IPS DF 4.7 (cell line): ENCODE measurements around the gene DENND4C.
"Not testable (repeated sequence)": the region's sequence is repeated elsewhere in the genome, so short reads cannot be mapped to it uniquely, and the experiment has no call there.

Source experiments
- DNase-seq: peaks from one replicate; pipeline ENCODE4 v3.0.0-alpha.2; 2013; ENCODE audit warnings: low spot score; ENCODE audit errors: extremely low read depth

The DENND4C gene

GRCh38 chr9:19265602-19266001 is 35.1 kb downstream of the DENND4C start:
- not testable (repeated sequence) for DNase-seq

- not testable (repeated sequence) for DNase-seq
Observed at GRCh38 chr9:19266778-19267384, 36.4 kb downstream of the DENND4C start.

GRCh38 chr9:19269582-19269981 is 39.1 kb downstream of the DENND4C start:
- no peak for DNase-seq

- no peak for DNase-seq
Observed at GRCh38 chr9:19270421-19270949, 40.0 kb downstream of the DENND4C start.

GRCh38 chr9:19271081-19271480 is 40.6 kb downstream of the DENND4C start:
- DNase-seq, result no peak

DNA sequence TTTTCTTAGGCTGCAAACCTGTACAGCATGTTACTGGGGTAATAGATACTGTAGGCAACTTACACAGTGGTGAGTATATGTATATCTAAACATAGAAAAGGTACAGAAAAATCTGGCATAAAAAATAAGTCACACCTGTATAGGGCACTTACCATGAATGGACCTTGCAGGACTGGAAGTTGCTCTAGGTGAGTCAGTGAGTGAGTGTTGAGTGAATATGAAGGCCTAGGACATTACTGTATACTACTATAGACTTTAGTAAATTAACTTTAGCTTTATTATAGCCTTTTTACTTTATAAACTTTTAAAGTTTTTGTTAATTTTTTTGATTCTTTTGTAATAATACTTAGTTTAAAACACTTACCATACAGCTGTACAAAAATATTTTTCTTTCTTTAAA is 51.3 kb downstream of the DENND4C start:
- DNase-seq, result no peak

- no peak for DNase-seq
Observed at GRCh38 chr9:19283072-19283710, 52.7 kb downstream of the DENND4C start.

DNA sequence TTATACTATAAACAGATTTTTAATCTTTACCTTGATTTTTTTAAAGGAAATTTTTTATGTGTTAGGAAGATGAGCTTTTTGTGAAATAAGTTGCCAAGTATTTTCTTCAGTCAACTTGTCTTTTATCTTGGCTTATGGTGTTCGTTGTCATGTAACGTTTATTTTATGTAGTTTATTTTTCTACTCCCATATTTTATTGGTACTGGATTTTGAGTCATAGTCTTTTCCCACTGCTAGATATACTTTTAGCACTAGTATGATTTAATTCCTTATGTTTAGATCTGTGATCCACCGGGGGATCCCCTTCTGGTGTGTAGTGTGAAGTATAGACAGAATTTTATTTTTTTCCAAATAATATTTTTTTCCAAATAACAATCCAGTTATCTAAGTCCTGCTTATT is 54.2 kb downstream of the DENND4C start:
- DNase-seq, result no peak

DNA sequence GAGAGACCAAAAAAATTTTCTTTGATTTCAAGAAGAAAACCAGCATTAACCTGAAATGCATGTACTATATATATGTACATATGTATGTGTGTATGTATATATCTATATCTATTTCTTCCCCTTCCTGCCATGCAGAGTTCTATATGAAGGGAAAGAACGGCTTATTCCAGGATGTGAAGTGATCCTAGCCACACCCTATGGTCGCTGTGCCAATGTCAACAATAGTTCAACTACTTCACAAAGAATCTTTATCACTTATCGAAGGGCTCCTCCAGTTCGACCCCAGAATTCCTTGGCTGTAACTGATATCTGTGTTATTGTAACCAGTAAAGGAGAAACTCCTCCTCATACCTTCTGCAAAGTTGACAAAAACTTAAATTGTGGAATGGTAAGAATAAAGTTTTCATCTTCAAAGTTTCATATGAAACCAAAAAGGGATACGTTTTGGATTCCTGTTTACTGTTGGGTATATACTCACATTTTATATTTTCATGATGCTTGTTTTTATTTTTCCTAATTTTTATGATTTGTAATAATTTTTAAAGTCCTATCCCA is 56.2 kb downstream of the DENND4C start:
- DNase-seq, result no peak

DNA sequence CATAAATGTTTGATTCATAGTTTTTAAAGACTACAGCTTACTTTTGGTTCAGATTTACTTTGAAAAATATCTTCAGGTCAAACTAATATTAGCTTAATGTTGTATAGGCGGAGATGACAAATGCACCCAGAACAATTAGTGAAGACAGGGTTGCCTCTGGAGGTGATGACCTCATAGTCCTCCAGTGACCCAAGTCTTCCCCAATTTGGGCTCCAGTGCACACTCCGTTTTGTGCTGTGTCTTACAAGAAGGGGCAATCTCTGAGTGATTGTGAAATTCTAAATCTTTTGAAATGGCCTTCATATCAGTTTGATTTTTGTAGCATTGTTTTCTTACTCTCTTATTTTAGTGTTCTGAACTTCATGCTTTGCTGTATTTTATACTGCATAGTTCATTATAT is 57.6 kb downstream of the DENND4C start:
- no peak for DNase-seq

DNA sequence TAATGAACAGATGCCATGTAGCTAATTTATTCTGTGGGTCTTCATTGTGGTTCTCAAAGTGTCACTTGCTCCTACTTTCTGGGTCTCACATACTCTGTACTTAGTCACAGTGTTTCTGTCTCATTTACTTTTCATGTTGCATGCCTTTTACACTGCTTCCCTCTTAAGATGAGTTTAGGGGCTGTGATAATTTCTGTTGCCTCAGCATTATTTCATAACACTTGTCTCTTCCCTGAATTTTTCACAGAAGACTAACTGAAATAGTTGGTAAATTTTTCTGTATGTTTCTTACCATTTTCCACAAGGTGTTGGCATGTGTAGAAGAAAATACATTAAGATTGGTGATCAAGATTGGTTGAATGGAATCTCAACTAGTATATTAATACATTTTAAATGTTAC is 59.6 kb downstream of the DENND4C start:
- no peak for DNase-seq

DNA sequence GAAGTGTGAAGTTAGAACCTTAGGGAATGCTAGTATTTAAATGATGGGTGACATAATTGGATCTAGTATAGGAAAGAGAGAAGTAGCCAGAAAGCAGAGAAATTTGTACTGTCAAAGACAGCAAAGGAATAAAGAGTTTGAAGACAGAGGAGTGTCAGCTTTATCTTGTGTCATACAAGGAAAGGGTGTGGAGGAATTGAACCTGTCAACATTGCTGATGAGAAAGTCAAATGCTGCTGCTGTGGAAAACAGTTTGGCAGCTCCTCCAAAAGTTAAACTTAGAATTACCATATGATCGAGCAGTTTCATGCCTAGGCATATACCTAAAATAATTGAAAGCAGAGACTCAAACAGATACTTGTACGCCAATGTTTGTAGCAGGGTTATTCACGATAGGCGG is 63.7 kb downstream of the DENND4C start:
- no peak for DNase-seq

DNA sequence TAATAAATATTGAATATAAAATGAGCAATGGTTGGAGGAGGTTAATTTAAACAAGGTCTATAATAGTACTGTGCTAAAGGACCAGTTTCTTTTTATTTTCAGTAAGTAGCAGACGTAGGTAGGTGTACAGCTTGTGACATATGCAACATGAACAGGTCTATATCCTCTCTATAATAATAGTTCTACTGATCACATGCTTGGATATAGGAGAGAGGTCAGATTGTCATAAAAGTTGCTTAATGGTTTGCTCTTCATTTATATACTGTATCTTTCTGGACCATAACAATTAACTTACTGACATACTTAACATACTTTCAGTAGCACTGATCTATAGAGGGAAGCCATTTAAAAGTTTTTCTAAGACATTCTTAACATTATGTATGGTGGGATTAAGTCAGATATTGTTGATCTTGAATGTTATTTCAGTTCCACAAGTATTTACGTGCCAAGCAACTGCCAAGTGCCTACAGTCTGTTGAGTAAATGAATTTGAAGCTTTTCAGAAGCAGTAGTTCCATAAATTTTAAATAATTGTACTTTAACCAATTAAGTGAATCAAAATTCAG is 68.0 kb downstream of the DENND4C start:
- no peak for DNase-seq

- DNase-seq, result no peak
Observed at GRCh38 chr9:19303216-19303615, 72.7 kb downstream of the DENND4C start.

- DNase-seq, result no peak
Observed at GRCh38 chr9:19306568-19306967, 76.1 kb downstream of the DENND4C start.

GRCh38 chr9:19310246-19310645 is 79.8 kb downstream of the DENND4C start:
- DNase-seq, result no peak

DNA sequence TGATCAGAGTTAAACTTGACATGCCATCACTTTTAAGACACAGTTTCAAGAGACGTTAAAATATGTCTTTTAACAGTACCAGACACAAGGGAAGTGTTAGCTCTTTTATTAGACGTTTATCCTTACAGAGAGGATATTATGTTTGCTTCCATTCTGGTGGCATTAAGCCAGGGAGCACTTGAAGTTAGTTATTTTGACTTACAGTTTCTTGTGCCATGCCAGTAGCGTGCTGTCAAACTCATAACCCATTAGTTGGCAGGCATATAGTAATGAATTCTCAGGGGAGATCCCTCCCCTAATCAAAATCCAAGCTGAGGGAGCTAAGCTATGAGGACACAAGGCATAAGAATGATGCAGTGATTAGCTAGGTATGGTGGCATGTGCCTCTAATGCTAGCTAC is 83.1 kb downstream of the DENND4C start:
- no peak for DNase-seq

DNA sequence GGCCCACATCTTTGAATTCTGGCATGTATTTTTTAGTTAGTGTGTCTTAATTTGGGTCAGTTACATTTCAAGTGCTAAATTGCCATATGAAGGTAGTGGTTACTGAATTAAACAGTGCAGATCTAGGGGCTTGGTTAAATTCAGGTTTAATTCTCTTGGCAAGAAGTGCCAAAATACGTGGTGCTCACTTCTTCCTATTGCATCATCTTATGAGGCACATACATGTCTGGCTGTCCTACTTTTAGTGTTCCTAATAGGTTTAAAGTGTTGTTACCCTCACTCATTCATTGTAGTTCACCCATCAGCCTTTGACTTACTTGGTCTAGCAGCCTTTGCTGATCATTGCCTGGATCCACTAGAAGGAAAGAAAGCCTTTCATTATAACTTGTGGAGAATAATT is 90.0 kb downstream of the DENND4C start:
- DNase-seq, result no peak

- no peak for DNase-seq
Observed at GRCh38 chr9:19331877-19332276, 101.4 kb downstream of the DENND4C start.

- DNase-seq, result no peak
Observed at GRCh38 chr9:19336166-19336565, 105.7 kb downstream of the DENND4C start.

DNA sequence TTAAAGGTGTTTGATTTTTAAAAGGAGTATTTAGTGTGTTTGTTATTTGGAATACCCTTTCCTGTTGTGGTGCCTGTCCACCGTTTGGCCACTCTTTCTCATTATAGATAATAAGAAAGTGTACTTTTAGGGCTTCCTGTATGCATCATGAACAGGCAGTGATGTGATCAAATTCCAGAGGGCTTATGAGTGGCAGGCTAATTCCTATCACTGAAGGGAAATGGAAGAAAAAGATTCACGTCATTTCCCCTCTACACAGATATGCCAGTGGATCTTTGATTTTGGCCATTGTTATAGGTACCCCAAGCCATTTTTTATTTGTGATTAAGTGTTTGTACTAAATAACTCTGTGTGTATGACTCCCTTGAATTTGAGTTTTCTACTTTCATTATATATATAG is 112.5 kb downstream of the DENND4C start:
- DNase-seq, result no peak

GRCh38 chr9:19358701-19359100 is 128.2 kb downstream of the DENND4C start:
- DNase-seq, result no peak

- DNase-seq, result no peak
Observed at GRCh38 chr9:19369107-19369506, 138.6 kb downstream of the DENND4C start.
